ENCODE data around the gene IFNGR1.
"Not testable (repeated sequence)": the region's sequence is repeated elsewhere in the genome, so short reads cannot be mapped to it uniquely, and the experiment has no call there.

Gene IFNGR1

GRCh38 chr6:137235686-137236085, 16.5 kb upstream of the IFNGR1 start:
- no peak for DNase-seq

GRCh38 chr6:137233911-137234863, 15.0 kb upstream of the IFNGR1 start:
- DNase-seq, result peak; percentile 61

GRCh38 chr6:137231895-137232294, 12.7 kb upstream of the IFNGR1 start:
- DNase-seq, result no peak

GRCh38 chr6:137230956-137231555, 11.9 kb upstream of the IFNGR1 start:
- DNase-seq, result no peak

GRCh38 chr6:137230547-137230946, 11.4 kb upstream of the IFNGR1 start:
- DNase-seq, result peak; percentile 16

- no peak for DNase-seq
Measured at GRCh38 chr6:137229075-137229759, 10.0 kb upstream of the IFNGR1 start.

GRCh38 chr6:137227871-137228302, 8.7 kb upstream of the IFNGR1 start:
- no peak for DNase-seq

- DNase-seq, result no peak
Measured at GRCh38 chr6:137226697-137227096, 7.5 kb upstream of the IFNGR1 start.

GRCh38 chr6:137224799-137225198, 5.6 kb upstream of the IFNGR1 start:
- DNase-seq, result peak; percentile 80

- DNase-seq, result peak; percentile 71
Measured at GRCh38 chr6:137223370-137224131, 4.4 kb upstream of the IFNGR1 start.

- DNase-seq, result peak; percentile 76
Measured at GRCh38 chr6:137222381-137222780, 3.2 kb upstream of the IFNGR1 start.

GRCh38 chr6:137219664-137220252, 573 bp upstream of the IFNGR1 start:
- no peak for DNase-seq

GRCh38 chr6:137218473-137218916, 690 bp downstream of the IFNGR1 start:
- no peak for DNase-seq

GRCh38 chr6:137217801-137218472, 1.2 kb downstream of the IFNGR1 start:
- peak; percentile 29 for DNase-seq

GRCh38 chr6:137216875-137217553, 2.2 kb downstream of the IFNGR1 start:
- no peak for DNase-seq

- no peak for DNase-seq
Measured at GRCh38 chr6:137216106-137216505, 3.1 kb downstream of the IFNGR1 start.

- DNase-seq, result not testable (repeated sequence)
Measured at GRCh38 chr6:137215630-137216029, 3.6 kb downstream of the IFNGR1 start.

GRCh38 chr6:137214931-137215330, 4.3 kb downstream of the IFNGR1 start:
- DNase-seq, result no peak

- DNase-seq, result no peak
Measured at GRCh38 chr6:137213813-137214212, 5.4 kb downstream of the IFNGR1 start.

GRCh38 chr6:137213331-137213740, 5.8 kb downstream of the IFNGR1 start:
- DNase-seq, result no peak

- DNase-seq, result no peak
Measured at GRCh38 chr6:137211910-137212309, 7.3 kb downstream of the IFNGR1 start.

Data from GDM1 (cell line).